Measurements from ENCODE around the gene SPECC1. TPM values are rescaled to one million over a fixed set of nuclear protein-coding genes. Genes with fewer than 3 reads are reported as not detected.

SPECC1 gene
- total RNA-seq, 1 donor from 2014 or later, result 65.7 TPM

DNA sequence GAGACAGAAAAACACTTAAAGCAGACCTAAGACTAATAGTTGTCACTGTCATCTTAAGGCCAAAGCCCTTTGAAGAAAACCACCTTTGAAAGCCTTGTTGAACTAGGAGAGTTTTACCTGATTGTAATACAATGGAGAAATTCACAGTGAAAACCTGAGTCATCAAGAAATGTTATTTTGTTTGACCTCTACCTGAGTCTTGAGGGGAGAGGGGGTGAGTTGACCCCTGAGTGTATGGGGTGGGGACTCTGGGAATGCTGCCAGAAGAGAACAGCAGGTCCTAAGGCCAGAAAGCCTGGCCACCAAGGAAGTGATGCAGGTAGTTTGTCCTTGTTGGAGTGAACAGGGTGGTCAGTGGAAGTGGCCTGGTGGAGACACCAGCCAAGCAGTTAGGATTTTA, 204.3 kb downstream of the SPECC1 start:
- Mint-ChIP-seq H3K27me3 (ENCODE audit: unreplicated experiment) (peaks cover 3% of the 10 kb centered on the region), H3K27ac (ENCODE audit: unreplicated experiment) (no peak overlapping the region), H3K9me3 (ENCODE audit: unreplicated experiment) (no peaks in the 10 kb centered on the region), H3K36me3 (ENCODE audit: low read depth, unreplicated experiment) (peaks cover 9% of the 10 kb centered on the region), H3K4me3 (ENCODE audit: unreplicated experiment) (no peak overlapping the region), H3K4me1 (ENCODE audit: unreplicated experiment) (peaks cover 2% of the 10 kb centered on the region)
- TF ChIP-seq, protein P1, sequence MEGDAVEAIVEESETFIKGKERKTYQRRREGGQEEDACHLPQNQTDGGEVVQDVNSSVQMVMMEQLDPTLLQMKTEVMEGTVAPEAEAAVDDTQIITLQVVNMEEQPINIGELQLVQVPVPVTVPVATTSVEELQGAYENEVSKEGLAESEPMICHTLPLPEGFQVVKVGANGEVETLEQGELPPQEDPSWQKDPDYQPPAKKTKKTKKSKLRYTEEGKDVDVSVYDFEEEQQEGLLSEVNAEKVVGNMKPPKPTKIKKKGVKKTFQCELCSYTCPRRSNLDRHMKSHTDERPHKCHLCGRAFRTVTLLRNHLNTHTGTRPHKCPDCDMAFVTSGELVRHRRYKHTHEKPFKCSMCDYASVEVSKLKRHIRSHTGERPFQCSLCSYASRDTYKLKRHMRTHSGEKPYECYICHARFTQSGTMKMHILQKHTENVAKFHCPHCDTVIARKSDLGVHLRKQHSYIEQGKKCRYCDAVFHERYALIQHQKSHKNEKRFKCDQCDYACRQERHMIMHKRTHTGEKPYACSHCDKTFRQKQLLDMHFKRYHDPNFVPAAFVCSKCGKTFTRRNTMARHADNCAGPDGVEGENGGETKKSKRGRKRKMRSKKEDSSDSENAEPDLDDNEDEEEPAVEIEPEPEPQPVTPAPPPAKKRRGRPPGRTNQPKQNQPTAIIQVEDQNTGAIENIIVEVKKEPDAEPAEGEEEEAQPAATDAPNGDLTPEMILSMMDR (IDR thresholded peaks at IDR 0.05; ENCODE audit: unreplicated experiment), result no peak
- no peak for DNase-seq (ENCODE audit: low spot score)

DNA sequence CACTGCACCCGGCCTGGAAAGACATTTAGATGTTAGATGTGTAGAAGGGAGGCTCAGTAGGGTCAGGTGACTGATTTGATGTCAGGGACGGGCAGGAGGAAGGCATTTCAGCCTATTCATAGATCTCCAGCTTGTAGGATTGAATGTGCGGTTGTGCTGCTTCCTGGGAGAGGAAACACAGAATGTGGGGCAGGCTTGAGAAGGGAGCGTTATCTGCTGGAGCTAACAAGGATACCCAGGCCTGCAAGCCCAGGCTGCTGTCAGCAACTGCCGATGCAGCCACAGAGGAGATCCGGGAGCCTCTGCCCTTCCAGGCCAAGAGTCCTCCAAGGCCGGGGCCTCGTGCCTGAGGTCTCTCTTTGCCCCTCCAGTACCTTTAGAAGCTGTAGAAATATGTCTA, 205.6 kb downstream of the SPECC1 start:
- no peak for DNase-seq (ENCODE audit: low spot score)
- peaks cover 9% of the 10 kb centered on the region for H3K36me3 Mint-ChIP-seq (ENCODE audit: low read depth, unreplicated experiment)
- H3K4me3 Mint-ChIP-seq (ENCODE audit: unreplicated experiment), result no peak overlapping the region
- no peaks in the 10 kb centered on the region for H3K9me3 Mint-ChIP-seq (ENCODE audit: unreplicated experiment)
- H3K27ac Mint-ChIP-seq (ENCODE audit: unreplicated experiment), result no peak overlapping the region
- TF ChIP-seq, protein P1 (IDR thresholded peaks at IDR 0.05; ENCODE audit: unreplicated experiment), result no peak
- H3K4me1 Mint-ChIP-seq (ENCODE audit: unreplicated experiment), result peaks cover 2% of the 10 kb centered on the region
- peaks cover 3% of the 10 kb centered on the region for H3K27me3 Mint-ChIP-seq (ENCODE audit: unreplicated experiment)

DNA sequence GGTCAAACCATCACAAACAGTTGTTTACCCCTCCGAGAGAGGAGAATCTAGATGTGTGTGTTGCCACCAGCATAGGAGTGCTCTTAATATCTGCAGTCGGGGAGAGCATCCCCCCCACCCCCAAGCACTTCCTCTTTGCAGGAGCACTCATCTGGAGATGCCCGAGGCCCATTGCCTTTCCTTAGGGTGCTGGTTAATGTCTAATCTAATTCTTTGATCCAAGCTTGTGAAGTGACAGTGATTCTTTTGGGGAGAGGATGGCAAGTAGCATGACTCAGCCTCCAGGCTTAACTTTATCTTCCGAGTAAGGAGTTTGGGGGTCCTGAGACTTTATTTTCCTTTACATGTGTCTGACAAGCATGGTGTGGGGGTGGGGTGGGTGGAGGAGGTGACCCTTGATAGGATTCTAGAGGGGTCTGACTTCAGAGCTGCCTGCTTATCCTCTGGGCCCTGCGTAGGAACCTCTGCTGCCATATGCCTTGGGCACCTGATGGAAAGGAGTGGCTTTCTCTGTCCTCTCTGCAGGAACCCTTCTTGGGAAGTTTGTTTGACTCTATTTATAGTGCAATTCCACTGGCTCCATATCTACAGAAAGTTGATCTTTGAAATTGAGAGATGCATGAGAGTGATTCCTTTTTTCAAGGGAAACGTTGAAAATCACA, 207.1 kb downstream of the SPECC1 start:
- H3K36me3 Mint-ChIP-seq (ENCODE audit: low read depth, unreplicated experiment), result peaks cover 9% of the 10 kb centered on the region
- H3K4me1 Mint-ChIP-seq (ENCODE audit: unreplicated experiment), result peaks cover 2% of the 10 kb centered on the region
- H3K4me3 Mint-ChIP-seq (ENCODE audit: unreplicated experiment), result no peak overlapping the region
- no peak for DNase-seq (ENCODE audit: low spot score)
- TF ChIP-seq, protein P1 (IDR thresholded peaks at IDR 0.05; ENCODE audit: unreplicated experiment), result no peak
- H3K27me3 Mint-ChIP-seq (ENCODE audit: unreplicated experiment), result peaks cover 3% of the 10 kb centered on the region
- H3K27ac Mint-ChIP-seq (ENCODE audit: unreplicated experiment), result no peak overlapping the region
- no peaks in the 10 kb centered on the region for H3K9me3 Mint-ChIP-seq (ENCODE audit: unreplicated experiment)

DNA sequence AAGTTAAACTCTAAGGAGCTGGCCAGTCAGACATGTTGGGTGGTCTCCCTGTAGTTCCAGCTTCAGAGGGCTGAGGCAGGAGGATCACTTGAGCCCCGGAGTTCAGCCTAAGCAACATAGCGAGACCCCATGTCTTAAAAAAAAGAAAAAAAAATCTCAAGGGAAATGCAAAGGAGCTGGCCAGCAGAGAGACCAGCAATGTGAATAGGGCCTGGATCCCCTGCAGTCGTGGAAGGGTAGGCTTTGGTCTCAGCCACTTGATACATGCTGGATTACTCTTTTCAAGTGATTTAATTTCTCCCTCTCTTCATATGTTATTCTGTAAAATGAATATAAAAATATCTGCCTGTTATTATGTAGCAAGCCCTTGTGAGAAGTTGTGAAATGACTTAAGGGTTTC, 207.7 kb downstream of the SPECC1 start:
- peaks cover 2% of the 10 kb centered on the region for H3K4me1 Mint-ChIP-seq (ENCODE audit: unreplicated experiment)
- DNase-seq (ENCODE audit: low spot score), result no peak
- peaks cover 7% of the 10 kb centered on the region for H3K36me3 Mint-ChIP-seq (ENCODE audit: low read depth, unreplicated experiment)
- H3K4me3 Mint-ChIP-seq (ENCODE audit: unreplicated experiment), result no peak overlapping the region
- H3K27me3 Mint-ChIP-seq (ENCODE audit: unreplicated experiment), result peaks cover 2% of the 10 kb centered on the region
- H3K27ac Mint-ChIP-seq (ENCODE audit: unreplicated experiment), result no peak overlapping the region
- TF ChIP-seq, protein P1 (IDR thresholded peaks at IDR 0.05; ENCODE audit: unreplicated experiment), result no peak
- H3K9me3 Mint-ChIP-seq (ENCODE audit: unreplicated experiment), result no peaks in the 10 kb centered on the region

- Mint-ChIP-seq H3K4me1 (ENCODE audit: unreplicated experiment) (peaks cover 2% of the 10 kb centered on the region), H3K36me3 (ENCODE audit: low read depth, unreplicated experiment) (no peaks in the 10 kb centered on the region), H3K4me3 (ENCODE audit: unreplicated experiment) (no peak overlapping the region), H3K9me3 (ENCODE audit: unreplicated experiment) (no peaks in the 10 kb centered on the region), H3K27me3 (ENCODE audit: unreplicated experiment) (peaks cover 2% of the 10 kb centered on the region), H3K27ac (ENCODE audit: unreplicated experiment) (no peak overlapping the region)
- TF ChIP-seq, protein P1 (IDR thresholded peaks at IDR 0.05; ENCODE audit: unreplicated experiment), result no peak
- DNase-seq (ENCODE audit: low spot score), result no peak
Measured at GRCh38 chr17:20217677-20218076, 208.5 kb downstream of the SPECC1 start.

Data from endothelial cell (in vitro differentiated cells).